Activated T-helper 1 cell treated with anti-CD3 and anti-CD28 coated beads, Interleukin-12 subunit alpha, Interleukin-12 subunit beta, Interleukin-2, Interleukin-4 antibody, amounts not matched to agents 30 ng/mL and 10 ng/mL and 1 ng/mL, durations not matched to agents 14 hours and 24 hours and 36 hours (primary cell): ENCODE measurements around the gene SLC4A9. TPM values are rescaled to one million over a fixed set of nuclear protein-coding genes. Genes with fewer than 3 reads are reported as not detected.
"Not testable (repeated sequence)": the region's sequence is repeated elsewhere in the genome, so short reads cannot be mapped to it uniquely, and the experiment has no call there.

Source experiments
- DNase-seq: peaks from one replicate; pipeline ENCODE4 v3.0.0; 2021; ENCODE audit warnings: low spot score
- H3K27ac Mint-ChIP-seq: one replicate; pipeline ENCODE4 v1.8.0; 2021; ENCODE audit warnings: mild to moderate bottlenecking, mixed read lengths
- H3K27me3 Mint-ChIP-seq: one replicate; pipeline ENCODE4 v1.8.0; 2022; ENCODE audit warnings: mild to moderate bottlenecking, moderate library complexity, mixed read lengths; ENCODE audit not compliant: insufficient read depth
- H3K36me3 Mint-ChIP-seq: one replicate; pipeline ENCODE4 v1.8.0; 2021; ENCODE audit warnings: low read depth, mixed read lengths
- H3K4me1 Mint-ChIP-seq: one replicate; pipeline ENCODE4 v1.8.0; 2021; ENCODE audit warnings: low read depth, mixed read lengths
- H3K4me3 Mint-ChIP-seq: one replicate; pipeline ENCODE4 v1.8.0; 2021; ENCODE audit warnings: mild to moderate bottlenecking, moderate library complexity, mixed read lengths
- H3K9me3 Mint-ChIP-seq: one replicate; pipeline ENCODE4 v1.8.0; 2021; ENCODE audit warnings: mixed read lengths
- intact Hi-C: fragments of 100-400 bp; cut with micrococcal nuclease; formaldehyde crosslinking; loops from one replicate; pipeline ENCODE4 v1.15.1; 2024
- total RNA-seq: library from RNA; stranded (reverse); gene quantifications from 2 replicates; pipeline ENCODE4 v1.2.3, GENCODE V29; 2022

The SLC4A9 gene
- total RNA-seq, 1 donor from 2014 or later: not detected

GRCh38 chr5:140421375-140421774 is 61.4 kb downstream of the SLC4A9 start:
- H3K9me3 Mint-ChIP-seq, H3K4me3 Mint-ChIP-seq, H3K27ac Mint-ChIP-seq, DNase-seq, H3K27me3 Mint-ChIP-seq: not testable (repeated sequence)
- intact Hi-C loops: loop anchor here (1.0 to 5.0 kb wide), 3 partner anchors 19 to 216 kb away; partner anchors contain the start of gene TMCO6
- Mint-ChIP-seq H3K4me1 (peaks cover 36% of the 10 kb centered on the region), H3K36me3 (peaks cover 18% of the 10 kb centered on the region)

GRCh38 chr5:140423609-140424008 is 63.6 kb downstream of the SLC4A9 start:
- H3K4me1 Mint-ChIP-seq: peaks cover 31% of the 10 kb centered on the region
- DNase-seq: no peak
- H3K9me3 Mint-ChIP-seq: no peaks in the 10 kb centered on the region
- no peak overlapping the region for H3K4me3 Mint-ChIP-seq
- H3K27me3 Mint-ChIP-seq: no peaks in the 10 kb centered on the region
- peaks cover 15% of the 10 kb centered on the region for H3K36me3 Mint-ChIP-seq
- no peak overlapping the region for H3K27ac Mint-ChIP-seq
- intact Hi-C loops: loop anchor here (5.0 kb wide), 1 partner anchor 214 kb away; the partner anchor contains the start of gene TMCO6

GRCh38 chr5:140424135-140424534 is 64.1 kb downstream of the SLC4A9 start:
- H3K4me3 Mint-ChIP-seq: no peak overlapping the region
- H3K4me1 Mint-ChIP-seq: peaks cover 26% of the 10 kb centered on the region
- peaks cover 13% of the 10 kb centered on the region for H3K36me3 Mint-ChIP-seq
- no peak overlapping the region for H3K27ac Mint-ChIP-seq
- no peaks in the 10 kb centered on the region for H3K27me3 Mint-ChIP-seq
- no peak for DNase-seq
- H3K9me3 Mint-ChIP-seq: no peaks in the 10 kb centered on the region
- intact Hi-C loops: loop anchor here (5.0 kb wide), 1 partner anchor 213 kb away; the partner anchor contains the start of gene TMCO6

Other genes starting within 250 kb of the SLC4A9 start
- gene PURA, start 246.1 kb upstream of the SLC4A9 start, total RNA-seq: 10.6 and 12.2 TPM in 2 replicates
- gene IGIP, start 234.3 kb upstream of the SLC4A9 start, total RNA-seq: 2.5 and 3.5 TPM in 2 replicates
- gene CYSTM1, start 185.0 kb upstream of the SLC4A9 start, total RNA-seq: 16.6 and 17.2 TPM in 2 replicates
- gene PFDN1, start 57.1 kb upstream of the SLC4A9 start, total RNA-seq: 59.5 and 60.6 TPM in 2 replicates
- 28.5 and 28.9 TPM in 2 replicates for gene HBEGF, start 13.6 kb upstream of the SLC4A9 start, total RNA-seq
- gene ANKHD1, start 41.6 kb downstream of the SLC4A9 start, total RNA-seq: 121 and 123 TPM in 2 replicates
- gene EIF4EBP3, start 187.5 kb downstream of the SLC4A9 start, total RNA-seq: 12.7 and 16.1 TPM in 2 replicates
- gene SRA1, start 197.3 kb downstream of the SLC4A9 start, total RNA-seq: 55.6 and 59.2 TPM in 2 replicates
- 17.2 and 21.2 TPM in 2 replicates for gene APBB3, start 204.4 kb downstream of the SLC4A9 start, total RNA-seq
- gene SLC35A4, start 204.6 kb downstream of the SLC4A9 start, total RNA-seq: 94.3 and 107 TPM in 2 replicates